ENCODE measurements around the gene EPS8L2. TPM values are rescaled to one million over a fixed set of nuclear protein-coding genes. Genes with fewer than 3 reads are reported as not detected.

Gene EPS8L2
- polyA plus RNA-seq, 3 donors = 0.55 TPM; not detected in 2

GRCh38 chr11:769887-770641, 64.0 kb downstream of the EPS8L2 start:
- Mint-ChIP-seq H3K36me3 (peaks cover 20 to 67% of the 10 kb centered on the region in 2 donors), H3K4me1 (peaks cover 7% of the 10 kb centered on the region), H3K9me3 (peaks cover 0 to 2% (median 0%) of the 10 kb centered on the region in 7 donors), H3K27ac (no peak overlapping the region), H3K4me3 (no peak overlapping the region), H3K27me3 (ENCODE audit: low read depth in 3 of 3) (no peaks in the 10 kb centered on the region)
- Histone ChIP-seq H3K9me3 (replicated peaks in 1 of 2; ENCODE audit: control insufficient read depth in 1 of 2, insufficient read depth in 1 of 2, low read length in 2 of 2) (no peaks in the 10 kb centered on the region), H2AFZ (ENCODE audit: insufficient read depth, low read depth, low read length, poor library complexity, severe bottlenecking) (no peak overlapping the region), H3K27ac (ENCODE audit: low read depth in 1 of 2, low read length in 2 of 2) (no peak overlapping the region), H3K9ac (ENCODE audit: insufficient read depth, low read length, poor library complexity, severe bottlenecking) (no peak overlapping the region), H3K4me1 (ENCODE audit: control insufficient read depth in 1 of 2, insufficient read depth in 2 of 2, low read length in 2 of 2) (no peaks in the 10 kb centered on the region), H3K4me2 (replicated peaks; ENCODE audit: extremely low read depth, low read length, poor library complexity, severe bottlenecking) (no peak overlapping the region), H3K79me2 (ENCODE audit: insufficient read depth, low read length) (peaks cover 21% of the 10 kb centered on the region), H4K20me1 (ENCODE audit: insufficient read depth, low read length) (peaks cover 63% of the 10 kb centered on the region), H3K36me3 (replicated peaks in 1 of 2; ENCODE audit: control insufficient read depth in 1 of 2, insufficient read depth in 2 of 2, low read length in 2 of 2) (peaks cover 43 to 66% of the 10 kb centered on the region in 2 donors), H3K27me3 (ENCODE audit: control insufficient read depth in 2 of 2, insufficient read depth in 2 of 2, low read length in 2 of 2) (no peaks in the 10 kb centered on the region), H3K4me3 (replicated peaks in 1 of 3; ENCODE audit: low read depth in 2 of 3, low read length in 3 of 3) (no peak overlapping the region)
- WGBS (ENCODE audit: insufficient coverage) = 94% methylated on average over 19 of the region's 23 CpGs
- DNase-seq = no peak
- intact Hi-C loops (cut with micrococcal nuclease) = no loop called here
- TF ChIP-seq CTCF (IDR thresholded peaks at IDR 0.05) = no peak

GRCh38 chr11:770642-771616, 64.9 kb downstream of the EPS8L2 start:
- Mint-ChIP-seq H3K36me3 (peaks cover 20 to 60% of the 10 kb centered on the region in 2 donors), H3K4me3 (no peak overlapping the region), H3K9me3 (peaks cover 0 to 2% (median 0%) of the 10 kb centered on the region in 7 donors), H3K4me1 (peaks cover 14% of the 10 kb centered on the region), H3K27me3 (ENCODE audit: low read depth in 3 of 3) (no peaks in the 10 kb centered on the region), H3K27ac (no peak overlapping the region)
- 98% methylated on average over 26 of the region's 32 CpGs for WGBS (ENCODE audit: insufficient coverage)
- Histone ChIP-seq H2AFZ (ENCODE audit: insufficient read depth, low read depth, low read length, poor library complexity, severe bottlenecking) (no peak overlapping the region), H3K27me3 (ENCODE audit: control insufficient read depth in 2 of 2, insufficient read depth in 2 of 2, low read length in 2 of 2) (no peaks in the 10 kb centered on the region), H3K79me2 (ENCODE audit: insufficient read depth, low read length) (peaks cover 30% of the 10 kb centered on the region), H3K4me1 (ENCODE audit: control insufficient read depth in 1 of 2, insufficient read depth in 2 of 2, low read length in 2 of 2) (peaks cover 5 to 8% of the 10 kb centered on the region in 2 donors), H3K4me3 (replicated peaks in 1 of 3; ENCODE audit: low read depth in 2 of 3, low read length in 3 of 3) (no peak overlapping the region), H3K4me2 (replicated peaks; ENCODE audit: extremely low read depth, low read length, poor library complexity, severe bottlenecking) (no peak overlapping the region), H3K9me3 (replicated peaks in 1 of 2; ENCODE audit: control insufficient read depth in 1 of 2, insufficient read depth in 1 of 2, low read length in 2 of 2) (no peaks in the 10 kb centered on the region), H4K20me1 (ENCODE audit: insufficient read depth, low read length) (peaks cover 63% of the 10 kb centered on the region), H3K36me3 (replicated peaks in 1 of 2; ENCODE audit: control insufficient read depth in 1 of 2, insufficient read depth in 2 of 2, low read length in 2 of 2) (peaks cover 41 to 58% of the 10 kb centered on the region in 2 donors), H3K9ac (ENCODE audit: insufficient read depth, low read length, poor library complexity, severe bottlenecking) (no peak overlapping the region), H3K27ac (ENCODE audit: low read depth in 1 of 2, low read length in 2 of 2) (no peak overlapping the region)
- TF ChIP-seq CTCF (IDR thresholded peaks at IDR 0.05) = no peak
- intact Hi-C loops (cut with micrococcal nuclease) = no loop called here
- DNase-seq = no peak
